Calu3 (cell line): Measurements from ENCODE around the gene RHOC. TPM values are rescaled to one million over a fixed set of nuclear protein-coding genes. Genes with fewer than 3 reads are reported as not detected.

Source experiments
- BruUV-seq: library from RNA; stranded (reverse); fragments of 400-500 nt; replicated peaks from 2 replicates; lab custom pipeline; 2021; lab: Mats Ljungman, UMichigan
- CTCF ChIA-PET: fragments of 300-600 bp; sonication (Branson Sonifier 250); formaldehyde crosslinking; loops from one replicate; lab custom pipeline; 2022; ENCODE audit warnings: antibody characterized with exemption; lab: Charles Lee
- DNase-seq: peaks from one replicate; pipeline ENCODE4 v3.0.0; 2022
- H3K27ac Mint-ChIP-seq: one replicate; pipeline ENCODE4 v1.8.0; 2022; ENCODE audit warnings: mixed read lengths; ENCODE audit not compliant: unreplicated experiment
- H3K27me3 Mint-ChIP-seq: one replicate; pipeline ENCODE4 v1.8.0; 2022; ENCODE audit warnings: mixed read lengths; ENCODE audit not compliant: unreplicated experiment
- H3K36me3 Mint-ChIP-seq: one replicate; pipeline ENCODE4 v1.8.0; 2022; ENCODE audit warnings: mild to moderate bottlenecking, moderate library complexity, mixed read lengths; ENCODE audit not compliant: insufficient read depth, unreplicated experiment
- H3K4me1 Mint-ChIP-seq: one replicate; pipeline ENCODE4 v1.8.0; 2022; ENCODE audit warnings: mild to moderate bottlenecking, low read depth, mixed read lengths; ENCODE audit not compliant: unreplicated experiment
- H3K4me3 Mint-ChIP-seq: one replicate; pipeline ENCODE4 v1.8.0; 2022; ENCODE audit warnings: mild to moderate bottlenecking, low read depth, moderate library complexity, mixed read lengths; ENCODE audit not compliant: unreplicated experiment
- H3K9me3 Mint-ChIP-seq: one replicate; pipeline ENCODE4 v1.8.0; 2022; ENCODE audit warnings: low read depth, mixed read lengths; ENCODE audit not compliant: unreplicated experiment
- intact Hi-C: fragments of 100-400 bp; cut with micrococcal nuclease; formaldehyde crosslinking; loops from one replicate; pipeline ENCODE4 v1.10.0; 2022; ENCODE audit not compliant: unreplicated experiment
- total RNA-seq: library from RNA; stranded (reverse); gene quantifications from 2 replicates; pipeline ENCODE4 v1.2.3, GENCODE V29; 2022
- TF ChIP-seq, protein P1 (sequence below): fragments of 200-600 bp; IDR thresholded peaks from one replicate; pipeline ENCODE4 v1.8.0; 2022; ENCODE audit warnings: antibody characterized with exemption; ENCODE audit not compliant: unreplicated experiment

RHOC gene
- total RNA-seq, 1 experiment from 2014 or later: 176 TPM

DNA sequence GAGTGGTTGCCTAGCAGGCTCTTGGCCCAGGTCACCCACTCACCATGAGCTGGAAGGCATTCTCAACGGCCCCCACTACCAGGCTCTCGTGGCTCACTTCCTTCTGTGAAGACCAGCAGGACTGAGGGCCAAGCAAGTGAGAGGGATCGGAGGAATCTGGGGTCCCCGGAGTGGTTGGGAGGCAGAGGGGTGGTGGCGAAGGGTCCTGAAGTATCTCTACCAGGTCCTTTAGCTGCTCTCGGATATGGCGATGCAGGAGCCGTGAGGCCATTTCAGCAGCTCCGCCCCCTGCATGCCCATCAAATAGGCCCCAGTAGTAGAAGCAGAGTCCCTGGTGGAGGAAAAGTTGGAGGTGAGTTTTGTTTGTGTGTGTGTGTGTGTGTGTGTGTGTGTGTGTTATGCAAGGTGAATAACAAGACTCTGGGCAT, 5.8 kb upstream of the RHOC start:
- H3K4me3 Mint-ChIP-seq: no peak overlapping the region
- H3K9me3 Mint-ChIP-seq: no peaks in the 10 kb centered on the region
- CTCF ChIA-PET: no interaction called here
- no peak for DNase-seq
- BruUV-seq: no TSS peak
- intact Hi-C loops: no loop called here
- TF ChIP-seq, protein P1, sequence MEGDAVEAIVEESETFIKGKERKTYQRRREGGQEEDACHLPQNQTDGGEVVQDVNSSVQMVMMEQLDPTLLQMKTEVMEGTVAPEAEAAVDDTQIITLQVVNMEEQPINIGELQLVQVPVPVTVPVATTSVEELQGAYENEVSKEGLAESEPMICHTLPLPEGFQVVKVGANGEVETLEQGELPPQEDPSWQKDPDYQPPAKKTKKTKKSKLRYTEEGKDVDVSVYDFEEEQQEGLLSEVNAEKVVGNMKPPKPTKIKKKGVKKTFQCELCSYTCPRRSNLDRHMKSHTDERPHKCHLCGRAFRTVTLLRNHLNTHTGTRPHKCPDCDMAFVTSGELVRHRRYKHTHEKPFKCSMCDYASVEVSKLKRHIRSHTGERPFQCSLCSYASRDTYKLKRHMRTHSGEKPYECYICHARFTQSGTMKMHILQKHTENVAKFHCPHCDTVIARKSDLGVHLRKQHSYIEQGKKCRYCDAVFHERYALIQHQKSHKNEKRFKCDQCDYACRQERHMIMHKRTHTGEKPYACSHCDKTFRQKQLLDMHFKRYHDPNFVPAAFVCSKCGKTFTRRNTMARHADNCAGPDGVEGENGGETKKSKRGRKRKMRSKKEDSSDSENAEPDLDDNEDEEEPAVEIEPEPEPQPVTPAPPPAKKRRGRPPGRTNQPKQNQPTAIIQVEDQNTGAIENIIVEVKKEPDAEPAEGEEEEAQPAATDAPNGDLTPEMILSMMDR: no peak
- H3K36me3 Mint-ChIP-seq: peaks cover 21% of the 10 kb centered on the region
- no peaks in the 10 kb centered on the region for H3K27me3 Mint-ChIP-seq
- H3K4me1 Mint-ChIP-seq: peaks cover 14% of the 10 kb centered on the region
- no peak overlapping the region for H3K27ac Mint-ChIP-seq

DNA sequence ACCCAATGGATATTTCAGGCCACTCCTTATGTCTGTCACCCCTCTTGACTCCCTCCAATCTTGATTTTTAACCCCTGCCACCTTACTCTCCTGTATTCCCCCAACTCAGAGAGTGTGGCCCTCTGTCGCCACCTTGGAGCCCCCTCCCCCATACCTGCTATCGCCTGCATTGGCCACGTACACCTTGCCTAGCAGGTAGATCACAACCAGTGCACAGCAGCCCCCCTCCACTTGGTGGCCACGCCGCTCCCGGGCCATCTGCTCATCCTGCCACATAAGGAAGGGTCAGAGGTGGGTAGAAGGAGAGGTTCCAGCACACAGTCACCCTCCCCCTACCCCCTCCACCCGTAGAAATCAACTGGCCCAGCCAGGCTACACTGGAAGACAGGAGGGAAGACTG, 5.3 kb upstream of the RHOC start:
- BruUV-seq: no TSS peak
- intact Hi-C loops: no loop called here
- no peak overlapping the region for H3K4me3 Mint-ChIP-seq
- DNase-seq: no peak
- H3K36me3 Mint-ChIP-seq: peaks cover 27% of the 10 kb centered on the region
- CTCF ChIA-PET: no interaction called here
- TF ChIP-seq, protein P1: no peak
- H3K9me3 Mint-ChIP-seq: no peaks in the 10 kb centered on the region
- peaks cover 19% of the 10 kb centered on the region for H3K4me1 Mint-ChIP-seq
- no peaks in the 10 kb centered on the region for H3K27me3 Mint-ChIP-seq
- no peak overlapping the region for H3K27ac Mint-ChIP-seq

DNA sequence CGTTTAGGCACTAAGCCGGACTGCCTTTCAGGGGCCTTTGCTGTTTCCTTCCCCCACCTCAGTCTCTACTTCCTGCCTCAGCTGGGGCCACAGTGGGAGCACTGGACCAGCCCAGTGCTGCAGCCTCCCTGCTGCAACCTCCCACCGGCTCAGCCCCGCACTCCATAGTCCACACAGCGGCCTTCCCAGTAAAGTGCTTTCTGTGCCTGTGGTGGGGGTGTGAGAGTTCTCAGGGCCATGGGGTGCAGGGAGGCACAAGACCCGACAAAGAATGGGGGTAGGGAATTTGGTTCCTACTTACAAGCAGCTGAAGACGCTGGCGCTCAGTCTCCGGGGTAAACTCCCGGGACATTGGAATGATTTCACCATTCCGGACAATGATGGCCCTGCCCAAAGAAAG, 4.7 kb upstream of the RHOC start:
- intact Hi-C loops: no loop called here
- BruUV-seq: no TSS peak
- no peaks in the 10 kb centered on the region for H3K27me3 Mint-ChIP-seq
- H3K4me1 Mint-ChIP-seq: peaks cover 19% of the 10 kb centered on the region
- TF ChIP-seq, protein P1: no peak
- CTCF ChIA-PET: no interaction called here
- H3K4me3 Mint-ChIP-seq: no peak overlapping the region
- H3K27ac Mint-ChIP-seq: no peak overlapping the region
- peaks cover 32% of the 10 kb centered on the region for H3K36me3 Mint-ChIP-seq
- no peak for DNase-seq
- H3K9me3 Mint-ChIP-seq: no peaks in the 10 kb centered on the region

DNA sequence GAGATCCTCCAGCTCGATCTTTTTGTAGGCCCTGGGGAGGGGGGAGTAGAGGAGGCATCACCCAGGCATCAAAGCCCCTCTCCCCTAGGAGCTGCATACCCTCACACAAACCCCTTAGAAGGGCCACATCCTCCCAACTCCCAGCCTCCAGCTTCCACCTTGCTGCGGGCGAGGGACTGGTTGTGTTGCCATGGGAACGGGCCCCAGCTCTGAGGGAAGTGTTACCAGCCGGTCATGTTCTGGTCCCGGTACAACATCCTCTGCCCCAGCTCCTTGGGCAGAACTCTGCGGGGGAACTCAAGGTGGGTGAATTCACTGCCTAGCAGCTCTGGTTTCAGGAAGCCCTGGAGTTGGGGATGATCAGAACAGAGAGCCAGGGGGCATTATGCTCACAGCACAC, 4.1 kb upstream of the RHOC start:
- CTCF ChIA-PET: no interaction called here
- DNase-seq: no peak
- TF ChIP-seq, protein P1: no peak
- no TSS peak for BruUV-seq
- no peaks in the 10 kb centered on the region for H3K27me3 Mint-ChIP-seq
- no peak overlapping the region for H3K27ac Mint-ChIP-seq
- H3K36me3 Mint-ChIP-seq: peaks cover 38% of the 10 kb centered on the region
- no peak overlapping the region for H3K4me3 Mint-ChIP-seq
- intact Hi-C loops: no loop called here
- no peaks in the 10 kb centered on the region for H3K9me3 Mint-ChIP-seq
- H3K4me1 Mint-ChIP-seq: peaks cover 19% of the 10 kb centered on the region
